ENCODE results near the gene ZNF2. TPM values are rescaled to one million over a fixed set of nuclear protein-coding genes. Genes with fewer than 3 reads are reported as not detected.

Gene ZNF2
- total RNA-seq, 4 donors from 2014 or later = 3.2 to 3.8 (median 3.7) TPM; not detected in 1

- no peaks in the 10 kb centered on the region for H3K27me3 ChIP-seq
- no peak overlapping the region for H3K27ac ChIP-seq
- TF ChIP-seq CTCF (IDR thresholded peaks at IDR 0.05) (no peak), POLR2A (IDR thresholded peaks at IDR 0.05) (no peak)
- H3K9me3 ChIP-seq = peaks cover 0 to 76% (median 9%) of the 10 kb centered on the region in 4 donors
- no peak for DNase-seq
- H3K4me1 ChIP-seq = no peaks in the 10 kb centered on the region
- H3K4me3 ChIP-seq = no peak overlapping the region
- H3K36me3 ChIP-seq = no peaks in the 10 kb centered on the region
Measured at GRCh38 chr2:95143838-95144237, 21.8 kb upstream of the ZNF2 start.

- peaks cover 0 to 54% (median 4%) of the 10 kb centered on the region in 3 donors for H3K36me3 ChIP-seq
- DNase-seq = no peak
- no peak overlapping the region for H3K27ac ChIP-seq
- H3K27me3 ChIP-seq = no peaks in the 10 kb centered on the region
- peaks cover 0 to 81% (median 15%) of the 10 kb centered on the region in 4 donors for H3K9me3 ChIP-seq
- no peak overlapping the region for H3K4me3 ChIP-seq
- TF ChIP-seq POLR2A (IDR thresholded peaks at IDR 0.05) = no peak
- no peak for TF ChIP-seq CTCF (IDR thresholded peaks at IDR 0.05)
- H3K4me1 ChIP-seq = no peaks in the 10 kb centered on the region
Measured at GRCh38 chr2:95149397-95149984, 16.1 kb upstream of the ZNF2 start.

GRCh38 chr2:95158441-95158840 lies 7.2 kb upstream of the ZNF2 start:
- Histone ChIP-seq H3K4me3 (peak overlapping the region; percentile 67 to 95 (median 72)), H3K9me3 (peaks cover 0 to 7% (median 0%) of the 10 kb centered on the region in 4 donors), H3K4me1 (peaks cover 0 to 11% (median 0%) of the 10 kb centered on the region in 4 donors), H3K27ac (peak overlapping the region in 2 of 4 donors; percentile 76 to 82), H3K27me3 (no peaks in the 10 kb centered on the region), H3K36me3 (peaks cover 0 to 29% (median 0%) of the 10 kb centered on the region in 3 donors)
- TF ChIP-seq POLR2A (IDR thresholded peaks at IDR 0.05) (peak in 1 of 2 donors; percentile 19), CTCF (IDR thresholded peaks at IDR 0.05) (no peak)
- peak in 2 of 3 donors; percentile 57 to 62 for DNase-seq

- TF ChIP-seq POLR2A (IDR thresholded peaks at IDR 0.05) (no peak), CTCF (IDR thresholded peaks at IDR 0.05) (no peak)
- peak overlapping the region; percentile 67 to 95 (median 72) for H3K4me3 ChIP-seq
Measured at GRCh38 chr2:95158891-95159619, 6.6 kb upstream of the ZNF2 start.

GRCh38 chr2:95159690-95160449 lies 5.7 kb upstream of the ZNF2 start, which contains the start of gene ZNF514:
Gene ZNF514 (minus strand): TSS chr2:95159848. CDS start chr2:95153253, 6,595 bp downstream.
- Histone ChIP-seq H3K36me3 (peaks cover 0 to 15% (median 0%) of the 10 kb centered on the region in 3 donors), H3K27ac (peak within 1 kb of the TSS; percentile 72 to 82 (median 78)), H3K4me3 (peak within 1 kb of the TSS; percentile 67 to 95 (median 72)), H3K27me3 (no peaks in the 10 kb centered on the region), H3K4me1 (peaks cover 0 to 19% (median 1%) of the 10 kb centered on the region in 4 donors), H3K9me3 (no peaks in the 10 kb centered on the region)
- no peak for TF ChIP-seq POLR2A (IDR thresholded peaks at IDR 0.05)
- TF ChIP-seq CTCF (IDR thresholded peaks at IDR 0.05) = no peak
- DNase-seq = peak; percentile 71 to 91 (median 85)

More at GRCh38 chr2:95158891-95159619, 6.6 kb upstream of the ZNF2 start:
- peak; percentile 34 to 75 (median 67) for DNase-seq
- H3K4me1 ChIP-seq = peaks cover 0 to 11% (median 0%) of the 10 kb centered on the region in 4 donors
- peaks cover 0 to 23% (median 0%) of the 10 kb centered on the region in 3 donors for H3K36me3 ChIP-seq
- peak overlapping the region; percentile 72 to 82 (median 78) for H3K27ac ChIP-seq
- H3K9me3 ChIP-seq = peaks cover 0 to under 1% (median 0%) of the 10 kb centered on the region in 4 donors
- H3K27me3 ChIP-seq = no peaks in the 10 kb centered on the region
